Endothelial cell of umbilical vein (primary cell): ENCODE results near the gene CASKIN1. TPM values are rescaled to one million over a fixed set of nuclear protein-coding genes. Genes with fewer than 3 reads are reported as not detected.

ENCODE experiments used
- BruUV-seq: library from RNA; stranded (reverse); fragments of 400-500 nt; replicated peaks from 2 replicates; lab custom pipeline; 2021; lab: Mats Ljungman, UMichigan
- CTCF ChIA-PET: fragments of 300-600, 350-600 bp; sonication (Branson Sonifier 250); formaldehyde crosslinking; loops from one replicate; lab custom pipeline; 2021; ENCODE audit warnings: antibody characterized with exemption, inconsistent platforms; lab: Charles Lee
- POLR2A ChIA-PET: fragments of 300-600, 350-600 bp; sonication (Branson Sonifier 250); formaldehyde crosslinking; loops from one replicate; lab custom pipeline; 2021; ENCODE audit warnings: antibody characterized with exemption, inconsistent platforms; lab: Charles Lee
- DNase-seq: peaks from one replicate; pipeline ENCODE4 v3.0.0-alpha.2; 2011; ENCODE audit warnings: low read depth, low spot score
- FAIRE-seq: peaks from 2 replicates; lab custom pipeline; 2011; peaks lifted over from hg19 to GRCh38; lab: Jason Lieb, UNC
- H2AFZ ChIP-seq: 2 replicates; pipeline ENCODE4 v1.6.0; 2012; ENCODE audit warnings: low read depth, low read length, control low read depth, inconsistent platforms
- H3K27ac ChIP-seq: 2 replicates; pipeline ENCODE4 v1.5.1; 2011; ENCODE audit warnings: low read depth, mild to moderate bottlenecking, control low read depth, low read length, moderate library complexity; ENCODE audit not compliant: insufficient read depth
- H3K27me3 ChIP-seq, 2 experiments: 2 replicates each; pipeline versions ENCODE4 v1.6.0 to v1.6.1; 2011; ENCODE audit warnings: low read length in 2 of 2, mixed read lengths in 1 of 2; ENCODE audit not compliant: control insufficient read depth in 2 of 2, insufficient read depth in 2 of 2
- H3K36me3 ChIP-seq, 2 experiments: 2 replicates in 1 of 2; 3 replicates in 1 of 2; pipeline ENCODE4 v1.5.1; 2011; ENCODE audit warnings: low read length in 2 of 2, mild to moderate bottlenecking in 1 of 2, moderate library complexity in 1 of 2; ENCODE audit not compliant: control insufficient read depth in 2 of 2, insufficient read depth in 2 of 2; ENCODE audit errors: extremely low read depth in 1 of 2
- H3K4me1 ChIP-seq: 3 replicates; pipeline ENCODE4 v1.5.1; 2011; ENCODE audit warnings: mild to moderate bottlenecking, low read length; ENCODE audit not compliant: control insufficient read depth, insufficient read depth; ENCODE audit errors: extremely low read depth
- H3K4me2 ChIP-seq: 2 replicates; pipeline ENCODE4 v1.6.1; 2011; ENCODE audit warnings: low read length, control low read depth, mixed read lengths; ENCODE audit not compliant: insufficient read depth
- H3K4me3 ChIP-seq, 3 experiments: fragments of 200-600 bp in 1 of 3; sonication (generic), shearing (Covaris generic) in 1 of 3; replicated peaks in 1 of 3; 2 replicates each; pipeline ENCODE4 v1.5.1; 2011 to 2016; ENCODE audit warnings: control low read depth in 3 of 3, low read length in 3 of 3, mild to moderate bottlenecking in 2 of 3, inconsistent platforms in 1 of 3, low read depth in 1 of 3, moderate library complexity in 1 of 3; ENCODE audit not compliant: insufficient read depth in 1 of 3
- H3K79me2 ChIP-seq: 2 replicates; pipeline ENCODE4 v1.6.0; 2012; ENCODE audit warnings: low read length, inconsistent platforms; ENCODE audit not compliant: control insufficient read depth, insufficient read depth
- H3K9ac ChIP-seq: replicated peaks from 2 replicates; pipeline ENCODE3; 2011; ENCODE audit warnings: low read length, control low read depth; ENCODE audit not compliant: insufficient read depth; ENCODE audit errors: extremely low read depth
- H3K9me1 ChIP-seq: replicated peaks from 3 replicates; pipeline ENCODE4 v1.6.0; 2011; ENCODE audit warnings: mild to moderate bottlenecking, low read length; ENCODE audit not compliant: control insufficient read depth, insufficient read depth; ENCODE audit errors: extremely low read depth
- H3K9me3 ChIP-seq: replicated peaks from 2 replicates; pipeline ENCODE4 v1.5.1; 2012; ENCODE audit warnings: low read length, inconsistent platforms; ENCODE audit not compliant: control insufficient read depth, insufficient read depth
- H4K20me1 ChIP-seq: replicated peaks from 2 replicates; pipeline ENCODE3; 2011; ENCODE audit warnings: mild to moderate bottlenecking, low read length; ENCODE audit not compliant: control insufficient read depth, insufficient read depth; ENCODE audit errors: extremely low read depth
- CTCF ChIP-seq, 2 donors: IDR thresholded peaks; 1 replicate in 1 of 2; 2 replicates in 1 of 2; pipeline ENCODE4 v1.5.1; 2011; ENCODE audit warnings: low read length in 2 of 2, mild to moderate bottlenecking in 2 of 2, moderate library complexity in 2 of 2, control low read depth in 1 of 2, inconsistent platforms in 1 of 2, low read depth in 1 of 2; ENCODE audit not compliant: insufficient read depth in 1 of 2; ENCODE audit errors: extremely low read depth in 1 of 2
- EZH2 ChIP-seq: IDR thresholded peaks from 2 replicates; pipeline ENCODE4 v1.6.1; 2012; ENCODE audit warnings: borderline replicate concordance, low read depth, mild to moderate bottlenecking, moderate library complexity, low read length, inconsistent platforms; ENCODE audit not compliant: severe bottlenecking
- FOS ChIP-seq: IDR thresholded peaks from 2 replicates; pipeline ENCODE4 v1.6.1; 2011; ENCODE audit warnings: mild to moderate bottlenecking, low read length, moderate library complexity, borderline replicate concordance; ENCODE audit not compliant: insufficient read depth
- GATA2 ChIP-seq: IDR thresholded peaks from 2 replicates; pipeline ENCODE4 v1.7.0; 2011; ENCODE audit warnings: low read depth, mild to moderate bottlenecking, moderate library complexity, mixed read lengths, low read length; ENCODE audit not compliant: insufficient read length, insufficient read depth
- JUN ChIP-seq: IDR thresholded peaks from 2 replicates; pipeline ENCODE4 v1.6.1; 2011; ENCODE audit warnings: borderline replicate concordance, low read depth; ENCODE audit not compliant: insufficient read length, insufficient read depth
- MAX ChIP-seq: IDR thresholded peaks from 2 replicates; pipeline ENCODE4 v1.6.1; 2011; ENCODE audit not compliant: insufficient read depth, insufficient read length
- MYC ChIP-seq: IDR thresholded peaks from one replicate; pipeline ENCODE4 v1.6.1; 2011; ENCODE audit warnings: mild to moderate bottlenecking, low read depth, low read length
- POLR2A ChIP-seq: IDR thresholded peaks from 2 replicates; pipeline ENCODE4 v1.6.1; 2012; ENCODE audit warnings: low read depth, mild to moderate bottlenecking, control low read depth, low read length
- POLR2AphosphoS5 ChIP-seq: IDR thresholded peaks from 2 replicates; pipeline ENCODE4 v1.6.1; 2012; ENCODE audit warnings: low read depth, mild to moderate bottlenecking, control low read depth, low read length, moderate library complexity; ENCODE audit not compliant: insufficient read depth
- dilution Hi-C: fragments of 300-500 bp; cut with MboI; formaldehyde crosslinking; loops from one replicate; pipeline ENCODE4 v1.15.0; 2019; ENCODE audit warnings: low sequenced_read_pairs; ENCODE audit not compliant: extremely low pct_ligation_motif_present
- intact Hi-C: fragments of 100-400 bp; cut with micrococcal nuclease; formaldehyde crosslinking; loops from one replicate; pipeline ENCODE4 v1.10.0; 2022
- polyA plus RNA-seq, 4 experiments: library from polyadenylated mRNA; depleted of rRNA in 3 of 4; stranded (reverse) in 3 of 4; unstranded in 1 of 4; fragments of >200 nt; gene quantifications; 2 replicates each; pipeline versions ENCODE4 v1.2.1 to v1.2.3, GENCODE V29; 2011 to 2012; ENCODE audit warnings: missing spikeins in 1 of 4
- total RNA-seq: library from RNA; stranded (reverse); gene quantifications from 2 replicates; pipeline ENCODE4 v1.2.3, GENCODE V29; 2021

CASKIN1 gene
- total and polyA plus RNA-seq, 2 donors (not counting 3 experiments of a cell fraction or from before 2014, with no cell fraction given): 0.11 to 0.58 TPM

DNA sequence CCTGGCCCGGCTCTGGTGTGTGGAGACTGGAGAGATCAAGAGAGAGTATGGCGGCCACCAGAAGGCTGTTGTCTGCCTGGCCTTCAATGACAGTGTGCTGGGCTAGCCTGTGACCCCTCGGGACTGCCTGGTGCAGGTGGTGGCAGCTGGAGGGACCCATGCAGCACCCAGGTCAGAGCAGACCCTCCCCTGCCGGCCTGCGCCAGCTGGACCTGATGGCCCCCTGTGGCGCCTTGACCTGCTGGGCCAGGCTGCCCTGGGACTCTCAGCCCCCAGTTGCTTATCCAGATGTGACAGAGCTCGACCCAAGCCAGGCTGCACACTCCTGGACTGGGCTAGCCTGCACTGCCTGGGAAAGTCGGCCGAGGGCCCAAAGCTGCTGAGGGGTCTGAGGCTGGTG is 12.4 kb upstream of the CASKIN1 start:
- FAIRE-seq (no peak), DNase-seq (no peak)
- ChIA-PET CTCF (no interaction called here), POLR2A (interaction anchor here (1.7 kb wide), 1 partner anchor 53 kb away, joined by 5 read pairs; the partner anchor contains the start of gene TRAF7)
- Histone ChIP-seq H3K9ac (no peak overlapping the region), H3K79me2 (peaks cover 25% of the 10 kb centered on the region), H3K27me3 (no peaks in the 10 kb centered on the region), H3K27ac (no peak overlapping the region), H3K4me2 (no peak overlapping the region), H3K9me3 (no peaks in the 10 kb centered on the region), H3K4me1 (peaks cover 25% of the 10 kb centered on the region), H3K9me1 (no peaks in the 10 kb centered on the region), H3K36me3 (peaks cover 0 to 22% of the 10 kb centered on the region in 2 experiments), H4K20me1 (no peaks in the 10 kb centered on the region), H2AFZ (no peak overlapping the region), H3K4me3 (no peak overlapping the region)
- dilution Hi-C loops (no loop called here), intact Hi-C loops (no loop called here)
- no TSS peak for BruUV-seq
- no peak for TF ChIP-seq JUN
- TF ChIP-seq FOS: no peak
- no peak for TF ChIP-seq MYC
- no peak for TF ChIP-seq POLR2A
- no peak for TF ChIP-seq EZH2
- TF ChIP-seq CTCF (IDR thresholded peaks at IDR 0.05; ENCODE audit: extremely low read depth in 1 of 2, insufficient read depth in 1 of 2, low read depth in 1 of 2, low read length in 2 of 2): no peak
- TF ChIP-seq MAX: no peak
- no peak for TF ChIP-seq GATA2
- TF ChIP-seq POLR2AphosphoS5: no peak
